Activated T-cell treated with anti-CD3 and anti-CD28 coated beads for 24 hours (primary cell): ENCODE results near the gene CTNNA1.
"Not testable (repeated sequence)": the region's sequence is repeated elsewhere in the genome, so short reads cannot be mapped to it uniquely, and the experiment has no call there.

Experiments used
- DNase-seq: peaks from one replicate; pipeline ENCODE4 v3.0.0-alpha.2; 2020; ENCODE audit warnings: low read depth

CTNNA1 gene

GRCh38 chr5:138752951-138753793 is at the start of gene CTNNA1:
CTNNA1 (plus strand) TSS chr5:138753425; CDS start chr5:138781925, 28,500 bp downstream.
- peak; percentile 29 for DNase-seq

GRCh38 chr5:138703777-138704176 is 49.4 kb upstream of the CTNNA1 start:
- DNase-seq, result not testable (repeated sequence)

- DNase-seq, result no peak
Observed at GRCh38 chr5:138705007-138705406, 48.2 kb upstream of the CTNNA1 start.

- DNase-seq, result no peak
Observed at GRCh38 chr5:138705567-138705966, 47.7 kb upstream of the CTNNA1 start.

- DNase-seq, result no peak
Observed at GRCh38 chr5:138706655-138707480, 46.4 kb upstream of the CTNNA1 start.

- no peak for DNase-seq
Observed at GRCh38 chr5:138708791-138709190, 44.4 kb upstream of the CTNNA1 start.

- DNase-seq, result no peak
Observed at GRCh38 chr5:138709202-138709601, 44.0 kb upstream of the CTNNA1 start.

- DNase-seq, result no peak
Observed at GRCh38 chr5:138711087-138711486, 42.1 kb upstream of the CTNNA1 start.

GRCh38 chr5:138711811-138712210 is 41.4 kb upstream of the CTNNA1 start:
- DNase-seq, result no peak

GRCh38 chr5:138712324-138712723 is 40.9 kb upstream of the CTNNA1 start:
- DNase-seq, result no peak

GRCh38 chr5:138712791-138713190 is 40.4 kb upstream of the CTNNA1 start:
- DNase-seq, result no peak

GRCh38 chr5:138713247-138713646 is 40.0 kb upstream of the CTNNA1 start:
- no peak for DNase-seq

GRCh38 chr5:138714694-138715093 is 38.5 kb upstream of the CTNNA1 start:
- DNase-seq, result no peak

- not testable (repeated sequence) for DNase-seq
Observed at GRCh38 chr5:138715931-138716432, 37.2 kb upstream of the CTNNA1 start.

GRCh38 chr5:138716456-138716924 is 36.7 kb upstream of the CTNNA1 start:
- DNase-seq, result no peak

GRCh38 chr5:138717399-138717798 is 35.8 kb upstream of the CTNNA1 start:
- DNase-seq, result no peak

GRCh38 chr5:138719811-138720210 is 33.4 kb upstream of the CTNNA1 start:
- no peak for DNase-seq

GRCh38 chr5:138720840-138721239 is 32.4 kb upstream of the CTNNA1 start:
- no peak for DNase-seq

GRCh38 chr5:138721979-138722378 is 31.2 kb upstream of the CTNNA1 start:
- DNase-seq, result no peak

- no peak for DNase-seq
Observed at GRCh38 chr5:138722544-138723177, 30.6 kb upstream of the CTNNA1 start.

GRCh38 chr5:138724470-138725146 is 28.6 kb upstream of the CTNNA1 start:
- DNase-seq, result no peak
